ENCODE measurements around the gene ZAP70.

Gene ZAP70

DNA sequence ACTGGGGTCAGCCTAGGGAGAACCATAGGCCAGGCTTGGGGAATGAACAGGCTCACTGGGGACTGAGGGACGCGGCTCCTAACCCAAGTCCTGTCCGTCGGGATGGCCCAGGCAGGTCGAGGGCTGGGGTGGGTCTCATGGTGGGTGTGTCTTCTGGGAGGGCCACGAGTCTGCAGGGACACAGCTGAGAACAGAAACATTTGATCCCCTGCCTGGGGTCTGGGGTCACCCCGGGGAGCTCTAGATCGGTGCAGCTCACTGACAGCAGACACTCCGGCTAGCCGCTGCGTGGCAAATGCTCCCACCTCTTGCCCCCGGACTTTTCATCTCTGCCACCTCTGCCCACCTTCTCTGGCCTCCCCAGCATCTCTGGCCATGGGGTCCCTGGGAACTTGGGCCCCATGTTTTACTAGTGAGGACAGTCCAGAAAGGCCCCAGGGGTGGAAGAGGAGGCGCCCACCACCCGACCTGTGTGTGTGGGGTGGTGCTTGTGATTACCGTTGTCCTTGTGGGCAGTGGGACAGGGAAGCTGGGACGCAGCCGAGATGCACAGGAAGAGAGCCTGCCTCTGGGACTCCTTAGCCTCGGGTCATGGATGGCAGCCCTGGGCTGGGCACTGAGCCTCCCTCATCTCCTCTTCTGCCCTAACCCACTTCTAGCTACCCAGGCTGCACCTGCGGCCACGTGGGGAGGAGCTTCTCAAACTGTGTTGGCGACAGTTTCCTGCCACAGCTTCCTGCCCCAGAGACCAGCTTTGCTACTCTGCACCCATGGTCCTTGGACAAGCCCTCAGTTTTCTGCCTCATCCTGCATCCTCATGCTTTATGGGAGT, 4.9 kb downstream of the ZAP70 start:
- no peak overlapping the region for H3K4me3 ChIP-seq (ENCODE audit: low read depth, low read length)
- TF ChIP-seq, protein P1, sequence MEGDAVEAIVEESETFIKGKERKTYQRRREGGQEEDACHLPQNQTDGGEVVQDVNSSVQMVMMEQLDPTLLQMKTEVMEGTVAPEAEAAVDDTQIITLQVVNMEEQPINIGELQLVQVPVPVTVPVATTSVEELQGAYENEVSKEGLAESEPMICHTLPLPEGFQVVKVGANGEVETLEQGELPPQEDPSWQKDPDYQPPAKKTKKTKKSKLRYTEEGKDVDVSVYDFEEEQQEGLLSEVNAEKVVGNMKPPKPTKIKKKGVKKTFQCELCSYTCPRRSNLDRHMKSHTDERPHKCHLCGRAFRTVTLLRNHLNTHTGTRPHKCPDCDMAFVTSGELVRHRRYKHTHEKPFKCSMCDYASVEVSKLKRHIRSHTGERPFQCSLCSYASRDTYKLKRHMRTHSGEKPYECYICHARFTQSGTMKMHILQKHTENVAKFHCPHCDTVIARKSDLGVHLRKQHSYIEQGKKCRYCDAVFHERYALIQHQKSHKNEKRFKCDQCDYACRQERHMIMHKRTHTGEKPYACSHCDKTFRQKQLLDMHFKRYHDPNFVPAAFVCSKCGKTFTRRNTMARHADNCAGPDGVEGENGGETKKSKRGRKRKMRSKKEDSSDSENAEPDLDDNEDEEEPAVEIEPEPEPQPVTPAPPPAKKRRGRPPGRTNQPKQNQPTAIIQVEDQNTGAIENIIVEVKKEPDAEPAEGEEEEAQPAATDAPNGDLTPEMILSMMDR (IDR thresholded peaks at IDR 0.05; ENCODE audit: borderline replicate concordance, insufficient read depth, low read depth, low read length) = no peak

DNA sequence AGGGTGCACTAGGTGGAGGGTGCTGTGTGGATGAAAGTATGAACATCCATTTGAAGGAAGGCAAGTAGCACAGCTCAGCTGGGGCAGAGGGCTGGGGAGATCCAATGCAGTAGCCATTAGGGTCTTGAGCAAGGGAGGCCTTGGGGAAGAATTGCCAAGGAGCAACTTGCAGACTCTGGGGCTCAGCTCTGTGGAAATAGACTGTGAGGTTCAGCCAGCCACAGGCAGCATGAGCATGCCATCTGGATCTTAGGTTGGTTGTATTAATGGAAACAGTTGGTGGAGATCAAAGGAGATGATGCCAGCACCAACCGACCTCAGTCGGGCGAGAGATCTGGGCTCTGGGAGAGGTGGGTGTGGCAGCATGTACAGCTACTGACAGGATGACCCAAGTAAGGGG, 5.6 kb downstream of the ZAP70 start:
- H3K4me3 ChIP-seq (ENCODE audit: low read depth, low read length) = no peak overlapping the region
- TF ChIP-seq, protein P1 (IDR thresholded peaks at IDR 0.05; ENCODE audit: borderline replicate concordance, insufficient read depth, low read depth, low read length) = no peak

DNA sequence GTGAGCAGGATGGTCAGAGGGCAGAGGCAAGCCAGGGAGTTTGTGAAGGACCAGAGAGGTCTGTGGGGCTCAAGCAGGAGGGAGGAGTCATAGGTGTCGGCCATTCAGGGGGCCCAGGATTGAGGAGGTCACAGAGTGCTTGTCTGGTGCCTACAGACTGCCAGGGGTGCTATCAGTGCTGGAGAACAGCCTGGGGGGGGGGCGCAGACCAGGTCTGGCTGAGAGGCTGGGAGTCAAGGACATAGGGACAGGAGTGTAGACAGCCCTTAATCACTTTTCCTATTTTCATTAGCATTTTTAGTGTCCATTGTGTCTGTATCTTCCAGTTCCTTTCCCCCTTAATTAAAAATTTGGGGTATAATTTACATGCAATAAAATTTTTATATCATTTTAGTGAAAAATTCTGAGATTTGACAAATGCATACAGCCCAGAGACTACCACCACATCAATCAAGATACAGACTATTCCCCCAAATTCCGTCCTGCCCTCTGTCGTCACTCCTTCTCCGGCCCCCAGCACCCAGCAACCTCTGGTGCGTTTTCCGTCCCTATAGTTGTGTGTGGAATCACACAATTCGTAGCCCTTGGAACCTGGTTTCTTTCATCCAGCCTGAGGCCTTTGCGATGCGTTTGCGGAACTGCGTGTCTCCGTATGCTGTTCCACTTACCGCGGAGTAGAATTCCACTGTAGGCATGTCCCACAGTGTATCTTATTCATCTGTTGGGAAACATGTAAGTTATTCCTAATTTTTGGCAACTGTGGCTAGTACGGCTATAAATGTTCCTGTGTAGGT, 6.2 kb downstream of the ZAP70 start:
- H3K4me3 ChIP-seq (ENCODE audit: low read depth, low read length) = no peak overlapping the region
- TF ChIP-seq, protein P1 (IDR thresholded peaks at IDR 0.05; ENCODE audit: borderline replicate concordance, insufficient read depth, low read depth, low read length) = no peak

DNA sequence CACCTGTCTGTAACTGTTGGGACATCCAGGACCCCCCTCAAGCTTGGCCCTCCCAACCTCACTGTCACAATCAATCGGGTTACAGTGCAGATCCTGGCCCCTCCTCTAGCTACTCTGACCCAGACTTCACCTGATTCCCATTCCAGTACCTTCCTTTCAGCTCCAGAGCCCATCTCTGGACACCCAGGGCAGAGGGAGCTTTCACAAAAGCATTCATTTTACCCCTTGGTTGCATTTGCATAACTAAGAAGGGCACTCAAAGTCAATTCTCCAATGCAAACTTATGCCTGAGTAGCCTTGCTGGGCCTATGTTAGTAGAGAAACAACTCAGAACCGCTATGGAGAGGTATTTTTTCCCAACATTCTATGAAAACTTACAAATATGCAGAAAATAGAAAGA, 7.4 kb downstream of the ZAP70 start:
- TF ChIP-seq, protein P1 (IDR thresholded peaks at IDR 0.05; ENCODE audit: borderline replicate concordance, insufficient read depth, low read depth, low read length) = no peak
- H3K4me3 ChIP-seq (ENCODE audit: low read depth, low read length) = no peak overlapping the region

DNA sequence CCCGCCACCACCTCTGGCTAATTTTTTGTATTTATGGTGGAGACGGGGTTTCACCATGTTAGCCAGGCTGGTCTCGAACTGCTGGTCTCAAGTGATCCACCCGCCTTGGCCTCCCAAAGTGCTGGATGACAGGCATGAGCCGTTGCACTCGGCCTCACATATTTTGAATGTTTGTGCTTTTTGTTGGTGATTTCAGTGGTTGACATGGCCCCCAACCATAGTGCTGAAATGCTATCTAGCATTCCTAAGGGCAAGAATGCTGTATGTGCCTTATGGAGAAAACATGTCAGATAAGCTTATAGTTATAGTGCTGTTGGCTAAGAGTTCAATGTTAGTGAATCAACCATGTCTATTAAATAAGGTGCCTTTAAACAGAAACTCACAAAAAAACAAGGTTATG, 8.9 kb downstream of the ZAP70 start:
- TF ChIP-seq, protein P1 (IDR thresholded peaks at IDR 0.05; ENCODE audit: borderline replicate concordance, insufficient read depth, low read depth, low read length) = no peak

DNA sequence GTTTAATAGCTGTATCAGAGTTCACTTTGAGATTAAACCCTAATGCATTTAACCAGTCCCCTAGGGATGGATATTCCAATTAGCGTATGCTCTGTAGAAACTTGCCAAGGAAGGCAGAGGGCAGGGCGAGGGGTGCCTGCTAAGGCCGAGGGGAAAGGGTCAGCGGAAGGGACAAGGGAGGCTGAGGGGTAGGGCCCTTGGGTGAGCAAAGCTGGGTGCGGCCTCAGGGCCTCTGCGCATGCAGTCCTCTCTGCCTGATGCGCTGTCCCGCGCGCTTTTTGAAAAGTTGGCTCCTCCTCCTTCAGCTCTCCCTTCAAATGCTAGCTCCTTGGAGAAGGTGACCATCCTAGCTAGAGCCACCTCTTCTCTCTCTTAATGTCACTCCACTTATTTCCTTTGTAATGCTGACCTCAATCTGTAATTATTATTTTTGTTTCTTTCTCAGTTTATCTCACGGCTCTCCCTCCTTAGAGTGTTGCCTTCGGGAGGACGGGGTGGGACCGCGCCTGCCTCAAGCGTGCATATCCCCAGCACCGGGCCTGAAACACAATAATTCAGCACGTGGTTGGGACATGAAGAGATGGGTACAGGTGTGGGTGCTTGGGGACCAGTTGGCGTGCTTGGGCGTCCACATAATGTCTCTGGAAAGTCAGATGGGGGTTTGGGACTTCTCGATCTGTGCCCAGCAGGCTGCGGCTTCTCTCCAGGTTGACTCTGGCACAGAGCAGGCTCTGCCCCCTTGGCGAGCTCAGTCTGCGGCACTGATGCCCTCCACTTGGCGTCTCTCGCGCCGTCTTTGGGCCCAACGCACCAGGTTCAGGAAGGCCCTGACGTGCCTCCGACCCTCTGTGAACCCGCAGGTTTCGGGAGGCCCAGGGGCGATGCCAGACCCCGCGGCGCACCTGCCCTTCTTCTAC, 10.0 kb downstream of the ZAP70 start:
- no peak overlapping the region for H3K4me3 ChIP-seq (ENCODE audit: low read depth, low read length)
- TF ChIP-seq, protein P1 (IDR thresholded peaks at IDR 0.05; ENCODE audit: borderline replicate concordance, insufficient read depth, low read depth, low read length) = no peak

More for the DNA sequence above, 8.9 kb downstream of the ZAP70 start:
- no peak overlapping the region for H3K4me3 ChIP-seq (ENCODE audit: low read depth, low read length)
